Measurements from ENCODE around the gene DMXL2. TPM values are rescaled to one million over a fixed set of nuclear protein-coding genes. Genes with fewer than 3 reads are reported as not detected.
"Not testable (repeated sequence)": the region's sequence is repeated elsewhere in the genome, so short reads cannot be mapped to it uniquely, and the experiment has no call there.

Gene DMXL2
- total RNA-seq, 1 experiment from 2014 or later: 13.1 TPM

GRCh38 chr15:51624022-51624421, 1.5 kb upstream of the DMXL2 start:
- no peak for DNase-seq (ENCODE audit: low spot score)

DNA sequence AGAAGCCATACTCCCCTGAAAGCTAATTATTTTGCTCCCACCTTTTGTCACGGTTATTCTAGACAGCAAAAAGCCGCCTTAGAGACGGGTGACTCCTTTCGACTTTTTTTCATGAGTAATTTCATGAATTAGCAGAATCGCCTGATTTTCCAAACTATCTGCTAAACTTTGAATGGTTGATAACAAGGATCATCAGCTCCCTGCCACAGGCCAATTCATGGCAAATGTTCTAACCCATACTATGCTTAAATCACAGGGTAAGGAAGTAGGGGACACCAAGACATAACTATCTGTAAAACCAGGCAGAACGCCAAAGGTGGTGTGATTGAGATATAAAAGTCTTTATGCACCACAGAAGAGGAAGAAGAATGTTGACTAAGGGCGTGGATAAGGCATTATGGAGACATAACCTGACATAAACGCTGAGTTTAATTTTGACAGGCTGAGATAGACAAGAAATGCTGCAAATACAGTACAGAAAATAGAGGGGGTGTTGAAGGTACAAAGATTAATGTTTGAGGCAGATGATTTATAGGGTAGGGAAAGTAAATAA, 891 bp upstream of the DMXL2 start:
- peak; percentile 93 for DNase-seq (ENCODE audit: low spot score)

DNA sequence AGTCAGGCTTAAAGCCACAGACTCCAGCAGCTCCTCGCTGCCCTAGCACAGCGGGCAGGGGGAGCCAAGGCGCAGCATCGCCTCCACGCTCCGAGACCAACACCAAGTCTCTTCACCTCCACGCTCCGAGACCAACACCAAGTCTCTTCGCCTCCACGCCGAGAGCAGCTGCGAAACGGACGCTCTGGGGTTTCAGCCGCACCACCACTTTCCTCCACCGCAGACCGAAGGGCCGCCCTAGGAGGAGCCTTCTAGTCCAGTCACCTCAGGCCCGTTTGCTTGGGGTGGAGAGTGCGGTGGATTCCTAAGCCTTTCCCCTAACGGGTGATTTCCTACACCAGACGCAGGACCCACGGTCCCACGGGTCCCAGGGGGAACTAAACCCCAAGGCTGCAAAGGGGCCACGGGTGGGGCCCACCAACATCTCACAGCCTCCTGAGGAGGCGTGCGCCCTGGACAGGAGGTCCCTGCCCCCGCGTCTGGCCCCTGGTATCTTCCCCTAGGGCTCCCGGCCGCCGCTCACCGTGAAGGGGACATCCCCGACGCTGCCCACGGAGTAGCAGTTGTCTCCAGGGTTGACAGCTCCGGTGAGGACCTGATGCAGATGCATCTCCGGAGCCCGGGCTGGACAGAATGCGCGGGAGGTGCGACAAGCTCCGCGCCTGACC, 501 bp downstream of the DMXL2 start:
- peak; percentile 79 for DNase-seq (ENCODE audit: low spot score)

DNA sequence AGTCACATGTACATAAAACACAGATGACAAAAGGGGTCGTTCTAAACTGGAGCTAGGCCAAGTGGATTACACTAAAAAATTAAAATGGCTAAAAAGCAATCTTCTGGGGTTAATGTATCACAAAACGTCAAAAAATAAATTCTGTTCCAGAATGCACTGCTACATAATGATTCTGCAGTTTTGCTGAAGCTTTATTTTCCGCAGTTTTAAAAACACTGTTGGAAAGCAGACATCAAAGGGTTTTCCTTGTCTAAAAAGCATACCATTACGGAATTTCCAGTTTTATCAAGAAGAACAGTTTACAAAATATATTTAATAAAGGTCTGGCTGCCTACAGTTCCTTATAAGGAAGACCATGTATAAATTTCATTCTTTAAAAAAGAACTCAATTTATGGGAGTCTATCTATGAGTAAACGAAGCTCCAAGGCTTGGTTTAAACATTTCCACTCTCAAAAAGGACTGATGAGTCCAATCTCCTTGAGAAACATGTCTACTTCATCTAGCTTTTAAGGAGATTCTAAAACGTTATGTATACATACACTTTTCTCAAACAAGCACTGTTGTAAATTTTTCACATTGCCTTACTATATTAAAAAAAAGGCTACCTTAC, 1.3 kb downstream of the DMXL2 start:
- no peak for DNase-seq (ENCODE audit: low spot score)

DNA sequence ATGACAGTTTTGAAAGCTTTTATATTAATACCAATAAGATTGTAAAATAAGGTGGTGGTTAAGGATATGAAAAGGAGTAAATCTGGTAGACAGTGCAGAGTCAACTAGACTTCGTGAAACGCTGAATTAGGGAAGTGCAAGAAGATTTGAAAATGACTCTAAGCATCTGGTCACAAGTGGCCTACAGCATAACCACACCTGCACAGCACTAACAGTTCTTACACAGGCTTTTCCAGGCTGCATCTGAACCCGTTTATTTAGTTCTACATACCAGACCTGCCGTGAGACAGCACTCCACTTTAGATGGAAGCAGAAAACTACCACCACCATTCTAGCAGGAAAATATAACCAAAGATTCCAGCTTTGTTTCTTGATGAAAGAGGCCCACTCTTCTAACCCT, 1.9 kb downstream of the DMXL2 start:
- peak; percentile 39 for DNase-seq (ENCODE audit: low spot score)

DNA sequence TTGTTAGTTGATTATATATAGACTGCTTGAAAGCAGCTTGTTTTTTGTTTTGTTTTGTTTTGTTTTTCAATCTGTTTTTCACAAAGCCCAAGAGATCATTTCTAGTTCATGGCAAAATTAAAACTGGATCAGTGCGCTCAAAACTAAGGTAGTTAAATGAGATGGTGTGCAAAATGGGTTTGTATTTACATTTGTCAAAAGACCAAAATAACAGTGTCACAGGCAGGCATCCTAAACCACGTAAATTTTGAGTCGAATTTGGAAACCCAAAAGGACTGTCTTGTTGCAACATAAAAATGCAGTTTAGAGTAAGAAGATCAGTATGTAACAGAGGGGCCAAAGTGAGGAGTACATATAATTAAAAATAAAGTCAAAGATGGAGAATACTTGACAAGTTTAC, 2.4 kb downstream of the DMXL2 start:
- no peak for DNase-seq (ENCODE audit: low spot score)

GRCh38 chr15:51619331-51620035, 3.1 kb downstream of the DMXL2 start:
- DNase-seq (ENCODE audit: low spot score): no peak

- no peak for DNase-seq (ENCODE audit: low spot score)
Measured at GRCh38 chr15:51617886-51618285, 4.7 kb downstream of the DMXL2 start.

DNA sequence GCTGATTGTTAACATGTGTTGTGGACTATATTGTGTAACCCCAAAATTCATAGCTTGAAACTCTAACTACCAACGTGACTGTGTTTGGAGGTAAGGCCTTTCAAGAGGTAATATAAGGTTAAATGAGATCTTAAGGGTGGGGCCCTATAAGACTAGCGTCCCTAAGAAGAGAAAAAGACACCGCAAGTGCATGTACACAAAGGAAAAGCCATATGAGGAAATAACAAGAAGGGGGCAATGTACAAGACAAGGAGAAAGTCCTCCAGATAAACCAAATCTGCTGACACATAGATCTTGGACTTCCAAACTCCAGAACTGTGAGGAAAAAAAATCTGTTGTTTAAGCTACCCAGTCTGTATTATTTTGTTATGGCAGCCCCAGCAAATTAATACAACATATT, 8.6 kb downstream of the DMXL2 start:
- no peak for DNase-seq (ENCODE audit: low spot score)

DNA sequence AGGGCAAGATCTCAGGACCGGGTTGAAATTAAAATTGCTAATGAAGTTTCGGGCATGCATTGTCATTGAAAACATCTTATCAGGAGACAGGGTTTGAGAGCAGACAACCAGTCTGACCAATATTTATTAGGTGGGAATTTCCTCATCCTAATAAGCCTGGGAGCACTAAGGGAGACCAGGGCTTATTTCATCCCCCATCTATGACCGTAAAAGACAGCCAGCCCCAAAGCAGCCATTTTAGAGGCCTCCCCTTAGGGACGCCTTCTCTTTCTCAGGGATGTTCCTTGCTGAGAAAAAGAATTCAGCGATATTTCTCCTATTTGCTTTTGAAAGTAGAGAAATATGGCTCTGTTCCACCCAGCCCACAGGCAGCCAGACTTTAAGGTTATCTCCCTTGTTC, 9.9 kb downstream of the DMXL2 start:
- not testable (repeated sequence) for DNase-seq (ENCODE audit: low spot score)

DNA sequence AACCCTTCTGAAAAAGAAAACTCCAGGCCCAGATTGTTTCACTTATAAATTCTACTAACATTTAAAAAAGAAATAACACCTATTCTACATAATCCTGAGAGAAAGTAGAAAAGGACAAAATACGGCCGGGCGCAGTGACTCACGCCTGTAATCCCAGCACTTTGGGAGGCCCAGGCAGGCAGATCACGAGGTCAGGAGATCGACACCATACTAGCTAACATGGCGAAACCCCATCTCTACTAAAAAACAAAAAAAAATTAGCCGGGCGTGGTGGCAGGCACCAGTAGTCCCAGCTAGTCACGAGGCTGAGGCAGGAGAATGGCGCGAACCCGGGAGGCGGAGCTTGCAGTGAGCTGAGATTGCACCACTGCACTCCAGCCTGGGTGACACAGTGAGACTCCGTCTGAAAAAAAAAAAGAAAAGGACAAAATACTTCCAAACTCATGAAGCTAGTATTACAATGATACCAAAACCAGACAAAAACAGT, 19.1 kb downstream of the DMXL2 start:
- not testable (repeated sequence) for DNase-seq (ENCODE audit: low spot score)

GRCh38 chr15:51603002-51603401, 19.6 kb downstream of the DMXL2 start:
- DNase-seq (ENCODE audit: low spot score): no peak

GRCh38 chr15:51602484-51602883, 20.1 kb downstream of the DMXL2 start:
- no peak for DNase-seq (ENCODE audit: low spot score)

DNA sequence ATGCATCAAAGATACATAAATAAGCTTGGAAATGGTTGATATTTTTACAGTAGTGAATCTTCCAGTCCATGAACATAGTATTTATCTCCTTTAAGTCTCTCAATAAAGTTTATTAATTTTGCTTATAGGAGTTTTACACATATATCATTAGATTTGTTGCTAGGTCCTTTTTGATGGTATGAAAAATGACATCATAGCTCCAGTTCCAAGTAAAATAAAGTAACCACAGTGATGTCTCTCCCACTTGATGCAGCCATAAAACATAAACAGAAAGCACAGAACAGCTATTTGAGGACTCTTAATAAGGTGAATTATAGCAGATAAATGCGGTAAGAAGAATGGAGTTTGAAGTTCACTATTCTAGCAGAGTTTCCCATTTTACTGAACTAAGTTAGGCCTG, 20.8 kb downstream of the DMXL2 start:
- no peak for DNase-seq (ENCODE audit: low spot score)

GRCh38 chr15:51600114-51600513, 22.5 kb downstream of the DMXL2 start:
- DNase-seq (ENCODE audit: low spot score): peak; percentile 30

DNA sequence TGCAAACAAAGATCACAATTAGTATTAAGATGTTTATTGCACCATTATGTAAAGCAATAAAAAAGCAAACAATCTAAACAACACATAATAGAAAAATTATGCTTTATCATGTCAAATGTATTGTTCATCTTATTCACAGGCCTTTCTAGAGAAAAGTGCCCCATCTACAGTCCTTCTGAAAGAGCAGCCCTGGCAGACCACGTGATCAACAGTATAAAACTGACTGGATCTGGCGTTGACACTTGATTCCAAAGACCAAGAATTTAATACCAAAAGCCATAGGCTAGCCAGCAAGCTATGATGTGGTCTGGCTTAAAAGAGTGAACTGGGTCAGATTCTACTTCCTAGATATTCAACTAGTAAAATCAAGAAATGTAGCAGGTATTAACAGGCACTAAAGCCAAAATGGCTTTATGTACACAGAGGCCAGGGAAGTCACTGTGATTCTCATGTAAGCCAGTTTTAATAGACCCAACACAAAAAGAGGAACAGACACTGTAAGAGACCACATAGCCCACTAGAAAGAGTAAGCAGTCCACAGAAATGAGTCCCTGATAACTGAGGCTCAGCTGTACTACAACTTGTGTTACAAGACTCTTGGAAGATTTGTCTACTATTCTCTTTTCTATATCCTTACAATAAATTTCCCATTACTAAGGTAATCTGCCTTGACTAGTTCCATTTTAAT, 32.5 kb downstream of the DMXL2 start:
- no peak for DNase-seq (ENCODE audit: low spot score)

- no peak for DNase-seq (ENCODE audit: low spot score)
Measured at GRCh38 chr15:51588966-51589365, 33.6 kb downstream of the DMXL2 start.

DNA sequence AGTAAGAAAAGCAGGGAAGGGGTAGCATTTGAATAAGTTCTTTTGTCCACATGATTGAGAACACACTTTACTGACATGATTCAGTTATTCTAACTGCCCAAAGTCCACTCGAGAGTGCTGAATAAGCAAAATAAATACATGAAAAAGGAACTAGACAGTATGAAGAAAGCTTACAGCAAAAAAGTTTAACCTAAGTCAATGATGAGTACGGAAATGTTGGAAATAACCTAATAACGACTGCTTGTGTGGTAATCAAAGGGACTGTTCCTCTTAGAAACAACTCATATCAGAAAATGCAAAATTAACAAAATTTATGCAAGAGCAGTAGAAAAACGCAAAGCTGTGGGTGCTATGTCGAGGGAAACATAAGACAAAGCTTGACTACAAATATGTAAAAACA, 36.6 kb downstream of the DMXL2 start:
- DNase-seq (ENCODE audit: low spot score): no peak

DNA sequence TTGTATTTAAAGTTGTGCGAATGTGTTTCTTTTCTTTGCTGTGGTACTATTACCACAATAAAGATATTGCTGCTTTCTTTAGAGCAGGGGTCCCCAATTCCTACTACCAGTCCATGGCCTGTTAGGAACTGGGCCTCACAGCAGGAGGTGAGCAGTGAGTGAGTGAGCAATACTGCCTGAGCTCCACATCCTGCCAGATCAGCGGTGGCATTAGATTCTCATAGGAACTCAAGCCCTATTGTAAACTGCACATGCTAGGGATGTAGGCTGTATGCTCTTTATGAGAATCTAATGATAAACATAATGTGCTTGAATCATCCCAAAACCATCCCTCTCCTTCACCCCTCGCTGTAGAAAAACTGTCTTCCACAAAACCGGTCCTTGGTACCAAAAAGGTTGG, 41.6 kb downstream of the DMXL2 start:
- no peak for DNase-seq (ENCODE audit: low spot score)

- no peak for DNase-seq (ENCODE audit: low spot score)
Measured at GRCh38 chr15:51580385-51580784, 42.2 kb downstream of the DMXL2 start.

- no peak for DNase-seq (ENCODE audit: low spot score)
Measured at GRCh38 chr15:51579012-51579411, 43.6 kb downstream of the DMXL2 start.

Data from HT-29 (cell line).